ENCODE data around the gene EVX2. TPM values are rescaled to one million over a fixed set of nuclear protein-coding genes. Genes with fewer than 3 reads are reported as not detected.

The EVX2 gene
- total and polyA plus RNA-seq, 2 of the 4 experiments (the other 2 are of a cell fraction) = not detected

GRCh38 chr2:176081837-176082524, 1.8 kb downstream of the EVX2 start:
- no peak overlapping the region for H3K23ac ChIP-seq (ENCODE audit: low read depth, low read length)
- H4K5ac ChIP-seq (ENCODE audit: low read depth, low read length) = no peak overlapping the region
- no peak overlapping the region for H3K9ac ChIP-seq (ENCODE audit: low read depth, low read length)
- no peaks in the 10 kb centered on the region for H3K36me3 ChIP-seq (ENCODE audit: control insufficient read depth, insufficient read depth, low read length)
- in situ Hi-C loops (cut with MboI; ENCODE audit: low sequenced_read_pairs) = loop anchor here (25.0 kb wide), 2 partner anchors 1045 to 1345 kb away; no protein-coding TSS in a partner anchor
- no peak overlapping the region for H2BK120ac ChIP-seq (ENCODE audit: low read depth, low read length)
- TF ChIP-seq SMC3 (IDR thresholded peaks at IDR 0.05; ENCODE audit: low read depth, low read length) (no peak), BHLHE40 (IDR thresholded peaks at IDR 0.05; ENCODE audit: low read depth, low read length) (no peak)
- dilution Hi-C loops (cut with HindIII; ENCODE audit: low sequenced_read_pairs, unreplicated experiment) = no loop called here
- no peak overlapping the region for H3K18ac ChIP-seq (ENCODE audit: low read depth, low read length)
- H3K14ac ChIP-seq (replicated peaks; ENCODE audit: low read depth, low read length) = no peak overlapping the region
- no peak overlapping the region for H3K4ac ChIP-seq (ENCODE audit: low read depth, low read length)
- no TSS peak for BruUV-seq (replicated peaks)
- peaks cover 83% of the 10 kb centered on the region for H3K27me3 ChIP-seq (ENCODE audit: control insufficient read depth, insufficient read depth, low read length)
- peaks cover 1% of the 10 kb centered on the region for H3K4me1 ChIP-seq (ENCODE audit: control insufficient read depth, insufficient read depth, low read length)
- no peak for DNase-seq
- no peak overlapping the region for H2AK9ac ChIP-seq (replicated peaks; ENCODE audit: low read depth, low read length, poor library complexity)
- H2BK5ac ChIP-seq (ENCODE audit: low read depth, low read length, poor library complexity, severe bottlenecking) = no peak overlapping the region
- H3K56ac ChIP-seq (ENCODE audit: extremely low read depth, insufficient read depth, low read length) = no peak overlapping the region
- ChIA-PET CTCF (no interaction called here), POLR2A (ENCODE audit: unreplicated experiment) (no interaction called here)
- 1% methylated on average over 15 of the region's 62 CpGs; no CpG with 5 or more reads in 1 of the 2 experiments for WGBS, 2 experiments (ENCODE audit: extremely low coverage in 2 of 2, insufficient read length in 1 of 2)
- peaks cover 28% of the 10 kb centered on the region for H3K9me3 ChIP-seq (ENCODE audit: control insufficient read depth, insufficient read depth, low read length)
- H3K4me3 ChIP-seq (ENCODE audit: insufficient read depth, low read depth, low read length) = no peak overlapping the region
- no peaks in the 10 kb centered on the region for H3K79me1 ChIP-seq (ENCODE audit: low read depth in 1 of 2, low read length in 2 of 2)
- H4K20me1 ChIP-seq (ENCODE audit: insufficient read depth, low read length) = peaks cover 3% of the 10 kb centered on the region; the same call in 1 of the 2 replicates
- H2AFZ ChIP-seq (replicated peaks; ENCODE audit: low read length, poor library complexity) = no peak overlapping the region
- no peak overlapping the region for H4K91ac ChIP-seq (ENCODE audit: insufficient read depth, low read depth, low read length)
- H2BK20ac ChIP-seq (ENCODE audit: low read depth, low read length) = no peak overlapping the region
- H4K8ac ChIP-seq (ENCODE audit: low read depth in 2 of 2, low read length in 2 of 2) = no peak overlapping the region
- no peak for ATAC-seq (ENCODE audit: low read depth)
- H3K9me1 ChIP-seq (ENCODE audit: insufficient read depth, low read length) = no peaks in the 10 kb centered on the region
- H2AK5ac ChIP-seq (ENCODE audit: low read depth, low read length) = no peak overlapping the region
- intact Hi-C loops (cut with micrococcal nuclease) = no loop called here
- H3K27ac ChIP-seq (ENCODE audit: insufficient read depth, low read length) = no peak overlapping the region
- H2BK15ac ChIP-seq (ENCODE audit: low read depth, low read length) = no peak overlapping the region
- H3K4me2 ChIP-seq (ENCODE audit: low read depth, low read length) = no peak overlapping the region

Measured in IMR-90 (cell line).